ENCODE results near the gene SLC51A.

SLC51A gene

GRCh38 chr3:196186651-196187573 lies 29.4 kb upstream of the SLC51A start:
- H3K4me2 ChIP-seq (ENCODE audit: low read length): no peak overlapping the region
- no peak overlapping the region for H4K8ac ChIP-seq (ENCODE audit: low read depth, low read length)
- no peaks in the 10 kb centered on the region for H3K79me1 ChIP-seq (ENCODE audit: low read length)
- no peaks in the 10 kb centered on the region for H3K36me3 ChIP-seq (ENCODE audit: control insufficient read depth in 1 of 2, insufficient read depth in 2 of 2, low read length in 2 of 2)
- H3K27me3 ChIP-seq (ENCODE audit: insufficient read depth, low read length): no peaks in the 10 kb centered on the region
- no peak overlapping the region for H3K4me3 ChIP-seq (ENCODE audit: low read depth, low read length)
- no peak for DNase-seq
- no peak overlapping the region for H3K9ac ChIP-seq (ENCODE audit: low read length)
- H3K14ac ChIP-seq (ENCODE audit: low read length): no peak overlapping the region
- H2AK5ac ChIP-seq (ENCODE audit: low read length): no peak overlapping the region
- no peaks in the 10 kb centered on the region for H3K79me2 ChIP-seq (ENCODE audit: control insufficient read depth, insufficient read depth, low read length, poor library complexity)
- no peak overlapping the region for H3K27ac ChIP-seq (ENCODE audit: low read depth, low read length)
- no peak overlapping the region for H3K23ac ChIP-seq (ENCODE audit: low read length)
- H3K4ac ChIP-seq (ENCODE audit: low read depth, low read length): no peak overlapping the region
- no peak overlapping the region for H4K91ac ChIP-seq (ENCODE audit: low read depth, low read length)
- WGBS (ENCODE audit: extremely low coverage, insufficient coverage, insufficient read length): no CpG with 5 or more reads among the region's 31 CpGs
- no peak overlapping the region for H2AFZ ChIP-seq (ENCODE audit: insufficient read depth, low read length, poor library complexity)
- no peak overlapping the region for H2BK5ac ChIP-seq (ENCODE audit: low read depth, low read length, poor library complexity)
- H2BK120ac ChIP-seq (ENCODE audit: insufficient read depth, low read length, poor library complexity): no peak overlapping the region
- no peak overlapping the region for H2BK12ac ChIP-seq (ENCODE audit: low read length)
- no peak overlapping the region for H3K18ac ChIP-seq (ENCODE audit: low read length)
- no peak overlapping the region for H4K12ac ChIP-seq (ENCODE audit: low read depth, low read length)
- H3K9me3 ChIP-seq (ENCODE audit: insufficient read depth, low read depth, low read length): no peaks in the 10 kb centered on the region
- no peaks in the 10 kb centered on the region for H3K4me1 ChIP-seq (ENCODE audit: control insufficient read depth in 1 of 2, insufficient read depth in 2 of 2, low read length in 2 of 2)

- Histone ChIP-seq H3K4ac (ENCODE audit: low read depth, low read length) (no peak overlapping the region), H4K91ac (ENCODE audit: low read depth, low read length) (no peak overlapping the region), H3K14ac (ENCODE audit: low read length) (no peak overlapping the region), H3K9ac (ENCODE audit: low read length) (no peak overlapping the region), H3K36me3 (ENCODE audit: control insufficient read depth in 1 of 2, insufficient read depth in 2 of 2, low read length in 2 of 2) (no peaks in the 10 kb centered on the region), H2BK12ac (ENCODE audit: low read length) (no peak overlapping the region), H4K8ac (ENCODE audit: low read depth, low read length) (no peak overlapping the region), H2AFZ (ENCODE audit: insufficient read depth, low read length, poor library complexity) (no peak overlapping the region), H4K12ac (ENCODE audit: low read depth, low read length) (no peak overlapping the region), H3K79me2 (ENCODE audit: control insufficient read depth, insufficient read depth, low read length, poor library complexity) (no peaks in the 10 kb centered on the region), H3K4me2 (ENCODE audit: low read length) (no peak overlapping the region), H3K23ac (ENCODE audit: low read length) (no peak overlapping the region), H3K4me1 (ENCODE audit: control insufficient read depth in 1 of 2, insufficient read depth in 2 of 2, low read length in 2 of 2) (peaks cover 0 to 4% of the 10 kb centered on the region in 2 experiments), H3K18ac (ENCODE audit: low read length) (no peak overlapping the region), H3K27me3 (ENCODE audit: insufficient read depth, low read length) (no peaks in the 10 kb centered on the region), H3K27ac (ENCODE audit: low read depth, low read length) (no peak overlapping the region), H2BK120ac (ENCODE audit: insufficient read depth, low read length, poor library complexity) (no peak overlapping the region), H2BK5ac (ENCODE audit: low read depth, low read length, poor library complexity) (no peak overlapping the region), H3K79me1 (ENCODE audit: low read length) (no peaks in the 10 kb centered on the region), H3K4me3 (ENCODE audit: low read depth, low read length) (no peak overlapping the region), H2AK5ac (ENCODE audit: low read length) (no peak overlapping the region), H3K9me3 (ENCODE audit: insufficient read depth, low read depth, low read length) (no peaks in the 10 kb centered on the region)
- no peak for DNase-seq
- WGBS (ENCODE audit: extremely low coverage, insufficient coverage, insufficient read length): no CpG with 5 or more reads among the region's 16 CpGs
These were observed 26.6 kb upstream of the SLC51A start for GRCh38 chr3:196189566-196190347.

GRCh38 chr3:196192036-196192523 lies 24.3 kb upstream of the SLC51A start:
- Histone ChIP-seq H3K4me3 (ENCODE audit: low read depth, low read length) (no peak overlapping the region), H2AFZ (ENCODE audit: insufficient read depth, low read length, poor library complexity) (peak overlapping the region; percentile 62), H3K9ac (ENCODE audit: low read length) (no peak overlapping the region), H4K8ac (ENCODE audit: low read depth, low read length) (no peak overlapping the region), H3K27ac (ENCODE audit: low read depth, low read length) (no peak overlapping the region), H3K14ac (ENCODE audit: low read length) (no peak overlapping the region), H2BK120ac (ENCODE audit: insufficient read depth, low read length, poor library complexity) (no peak overlapping the region), H2AK5ac (ENCODE audit: low read length) (peak overlapping the region; percentile 15), H3K79me1 (ENCODE audit: low read length) (no peaks in the 10 kb centered on the region), H3K18ac (ENCODE audit: low read length) (no peak overlapping the region), H3K4me2 (ENCODE audit: low read length) (no peak overlapping the region), H4K12ac (ENCODE audit: low read depth, low read length) (no peak overlapping the region), H3K23ac (ENCODE audit: low read length) (no peak overlapping the region), H2BK5ac (ENCODE audit: low read depth, low read length, poor library complexity) (no peak overlapping the region), H4K91ac (ENCODE audit: low read depth, low read length) (no peak overlapping the region), H3K36me3 (ENCODE audit: control insufficient read depth in 1 of 2, insufficient read depth in 2 of 2, low read length in 2 of 2) (no peaks in the 10 kb centered on the region), H3K27me3 (ENCODE audit: insufficient read depth, low read length) (no peaks in the 10 kb centered on the region), H3K4ac (ENCODE audit: low read depth, low read length) (no peak overlapping the region), H2BK12ac (ENCODE audit: low read length) (no peak overlapping the region), H3K4me1 (ENCODE audit: control insufficient read depth in 1 of 2, insufficient read depth in 2 of 2, low read length in 2 of 2) (peaks cover 0 to 4% of the 10 kb centered on the region in 2 experiments), H3K9me3 (ENCODE audit: insufficient read depth, low read depth, low read length) (no peaks in the 10 kb centered on the region), H3K79me2 (ENCODE audit: control insufficient read depth, insufficient read depth, low read length, poor library complexity) (no peaks in the 10 kb centered on the region)
- WGBS (ENCODE audit: extremely low coverage, insufficient coverage, insufficient read length): no CpG with 5 or more reads among the region's 11 CpGs
- no peak for DNase-seq

DNA sequence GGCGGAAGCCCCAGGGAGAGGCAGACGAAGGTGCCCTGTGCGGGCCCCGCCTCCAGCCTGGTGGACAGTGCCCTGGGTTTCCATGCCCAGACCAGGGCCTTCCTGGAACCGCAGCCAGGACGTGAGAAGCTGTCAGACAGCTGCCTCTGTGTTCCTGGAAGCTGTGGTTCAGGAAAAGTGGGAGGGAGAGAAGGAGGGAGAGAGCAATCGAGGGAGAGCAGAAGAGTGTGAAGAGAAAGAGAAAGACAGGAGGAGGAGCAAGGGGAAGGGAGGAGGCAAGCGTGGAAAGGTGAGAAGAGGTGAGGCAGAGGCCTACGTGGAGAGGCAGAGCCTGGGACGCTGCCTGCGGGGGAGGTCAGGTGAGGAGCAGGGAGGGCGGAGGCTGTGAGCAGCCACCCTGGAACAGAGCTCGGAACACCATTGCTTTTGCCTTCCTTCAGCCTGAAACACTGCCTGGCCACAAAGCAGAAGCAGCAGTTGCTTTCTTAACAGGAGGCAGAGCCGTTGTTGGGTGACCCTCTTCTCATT lies 23.7 kb upstream of the SLC51A start:
- Histone ChIP-seq H2BK5ac (ENCODE audit: low read depth, low read length, poor library complexity) (no peak overlapping the region), H4K91ac (ENCODE audit: low read depth, low read length) (no peak overlapping the region), H4K8ac (ENCODE audit: low read depth, low read length) (peak overlapping the region; percentile 26), H3K27me3 (ENCODE audit: insufficient read depth, low read length) (no peaks in the 10 kb centered on the region), H3K79me2 (ENCODE audit: control insufficient read depth, insufficient read depth, low read length, poor library complexity) (no peaks in the 10 kb centered on the region), H3K9ac (ENCODE audit: low read length) (no peak overlapping the region), H3K18ac (ENCODE audit: low read length) (no peak overlapping the region), H2BK12ac (ENCODE audit: low read length) (no peak overlapping the region), H3K4me1 (ENCODE audit: control insufficient read depth in 1 of 2, insufficient read depth in 2 of 2, low read length in 2 of 2) (peaks cover 0 to 4% of the 10 kb centered on the region in 2 experiments), H3K14ac (ENCODE audit: low read length) (no peak overlapping the region), H3K4me2 (ENCODE audit: low read length) (no peak overlapping the region), H2AFZ (ENCODE audit: insufficient read depth, low read length, poor library complexity) (peak overlapping the region; percentile 62), H3K23ac (ENCODE audit: low read length) (no peak overlapping the region), H3K27ac (ENCODE audit: low read depth, low read length) (no peak overlapping the region), H3K36me3 (ENCODE audit: control insufficient read depth in 1 of 2, insufficient read depth in 2 of 2, low read length in 2 of 2) (no peaks in the 10 kb centered on the region), H2BK120ac (ENCODE audit: insufficient read depth, low read length, poor library complexity) (no peak overlapping the region), H3K4me3 (ENCODE audit: low read depth, low read length) (no peak overlapping the region), H2AK5ac (ENCODE audit: low read length) (no peak overlapping the region), H3K4ac (ENCODE audit: low read depth, low read length) (no peak overlapping the region), H3K9me3 (ENCODE audit: insufficient read depth, low read depth, low read length) (no peaks in the 10 kb centered on the region), H4K12ac (ENCODE audit: low read depth, low read length) (no peak overlapping the region), H3K79me1 (ENCODE audit: low read length) (no peaks in the 10 kb centered on the region)
- no CpG with 5 or more reads among the region's 14 CpGs for WGBS (ENCODE audit: extremely low coverage, insufficient coverage, insufficient read length)
- no peak for DNase-seq

All from trophoblast cell (in vitro differentiated cells and primary cell).